Liver (tissue), 3 donors: ENCODE results near the gene OR2K2.

Experiments
- FOXA1 ChIP-seq: IDR thresholded peaks from 2 replicates; pipeline ENCODE4 v1.6.1; 2016; ENCODE audit warnings: antibody characterized with exemption
- JUND ChIP-seq, 2 donors: IDR thresholded peaks; 2 replicates each; pipeline ENCODE4 v1.6.1; 2016; ENCODE audit warnings: antibody characterized with exemption in 2 of 2
- RAD21 ChIP-seq, 2 donors: IDR thresholded peaks; 2 replicates each; pipeline ENCODE4 v1.6.1; 2016; ENCODE audit warnings: antibody characterized with exemption in 2 of 2, mild to moderate bottlenecking in 2 of 2
- SP1 ChIP-seq: IDR thresholded peaks from 2 replicates; pipeline ENCODE4 v1.6.1; 2018; ENCODE audit warnings: antibody characterized with exemption, mild to moderate bottlenecking
- TAF1 ChIP-seq: conservative IDR thresholded peaks from 2 replicates; pipeline ENCODE4 v1.6.1; 2016; ENCODE audit warnings: antibody characterized with exemption, mild to moderate bottlenecking
- YY1 ChIP-seq: IDR thresholded peaks from 2 replicates; pipeline ENCODE4 v1.6.1; 2016; ENCODE audit warnings: antibody characterized with exemption, mild to moderate bottlenecking
- TF ChIP-seq, protein P1 (sequence below): fragments of 150-350 bp; IDR thresholded peaks from 2 replicates; pipeline ENCODE4 v1.5.1; 2017; ENCODE audit warnings: improper control_type of control experiment, low read depth, low read length; ENCODE audit not compliant: missing input control
- TF ChIP-seq, protein P2 (sequence below): IDR thresholded peaks from 2 replicates; pipeline ENCODE4 v1.6.1; 2016; ENCODE audit warnings: antibody characterized with exemption
- TF ChIP-seq, protein P3 (sequence below): IDR thresholded peaks from 2 replicates; pipeline ENCODE4 v1.6.1; 2016; ENCODE audit warnings: antibody characterized with exemption
- TF ChIP-seq, protein P4 (sequence below): IDR thresholded peaks from 2 replicates; pipeline ENCODE4 v1.6.1; 2016; ENCODE audit warnings: antibody characterized with exemption, mild to moderate bottlenecking
- TF ChIP-seq, protein P5 (sequence below): IDR thresholded peaks from 2 replicates; pipeline ENCODE4 v1.6.1; 2016; ENCODE audit warnings: antibody characterized with exemption
- donor health status: healthy.
- donor health status: healthy.

DNA sequence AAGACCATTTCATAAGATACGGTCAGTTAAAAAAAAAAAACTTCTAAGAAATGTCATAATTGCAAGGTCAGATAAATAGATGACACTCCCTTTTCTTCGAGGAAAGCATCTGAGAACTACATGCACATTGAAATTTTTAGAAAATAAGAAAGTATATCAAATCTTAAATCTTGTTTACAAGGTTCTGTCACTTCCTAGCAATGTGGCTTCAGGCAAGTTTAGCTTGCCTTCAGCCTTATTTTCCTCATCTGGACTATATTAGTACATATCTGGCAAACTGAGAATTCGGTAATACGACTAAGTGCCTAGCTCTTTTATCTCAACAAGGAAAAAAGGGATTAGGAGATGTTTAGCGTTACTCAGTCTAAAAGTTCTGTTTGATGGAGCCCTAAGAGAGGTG, 32.5 kb upstream of the OR2K2 start:
- TF ChIP-seq, protein P1, sequence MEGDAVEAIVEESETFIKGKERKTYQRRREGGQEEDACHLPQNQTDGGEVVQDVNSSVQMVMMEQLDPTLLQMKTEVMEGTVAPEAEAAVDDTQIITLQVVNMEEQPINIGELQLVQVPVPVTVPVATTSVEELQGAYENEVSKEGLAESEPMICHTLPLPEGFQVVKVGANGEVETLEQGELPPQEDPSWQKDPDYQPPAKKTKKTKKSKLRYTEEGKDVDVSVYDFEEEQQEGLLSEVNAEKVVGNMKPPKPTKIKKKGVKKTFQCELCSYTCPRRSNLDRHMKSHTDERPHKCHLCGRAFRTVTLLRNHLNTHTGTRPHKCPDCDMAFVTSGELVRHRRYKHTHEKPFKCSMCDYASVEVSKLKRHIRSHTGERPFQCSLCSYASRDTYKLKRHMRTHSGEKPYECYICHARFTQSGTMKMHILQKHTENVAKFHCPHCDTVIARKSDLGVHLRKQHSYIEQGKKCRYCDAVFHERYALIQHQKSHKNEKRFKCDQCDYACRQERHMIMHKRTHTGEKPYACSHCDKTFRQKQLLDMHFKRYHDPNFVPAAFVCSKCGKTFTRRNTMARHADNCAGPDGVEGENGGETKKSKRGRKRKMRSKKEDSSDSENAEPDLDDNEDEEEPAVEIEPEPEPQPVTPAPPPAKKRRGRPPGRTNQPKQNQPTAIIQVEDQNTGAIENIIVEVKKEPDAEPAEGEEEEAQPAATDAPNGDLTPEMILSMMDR: no peak
- TF ChIP-seq TAF1 (no peak), RAD21 (IDR thresholded peaks at IDR 0.05) (no peak), YY1 (no peak), JUND (IDR thresholded peaks at IDR 0.05) (no peak), SP1 (no peak), FOXA1 (no peak)
- TF ChIP-seq, protein P2, sequence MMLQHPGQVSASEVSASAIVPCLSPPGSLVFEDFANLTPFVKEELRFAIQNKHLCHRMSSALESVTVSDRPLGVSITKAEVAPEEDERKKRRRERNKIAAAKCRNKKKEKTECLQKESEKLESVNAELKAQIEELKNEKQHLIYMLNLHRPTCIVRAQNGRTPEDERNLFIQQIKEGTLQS: no peak
- TF ChIP-seq, protein P3, sequence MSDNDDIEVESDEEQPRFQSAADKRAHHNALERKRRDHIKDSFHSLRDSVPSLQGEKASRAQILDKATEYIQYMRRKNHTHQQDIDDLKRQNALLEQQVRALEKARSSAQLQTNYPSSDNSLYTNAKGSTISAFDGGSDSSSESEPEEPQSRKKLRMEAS: no peak
- TF ChIP-seq, protein P4, sequence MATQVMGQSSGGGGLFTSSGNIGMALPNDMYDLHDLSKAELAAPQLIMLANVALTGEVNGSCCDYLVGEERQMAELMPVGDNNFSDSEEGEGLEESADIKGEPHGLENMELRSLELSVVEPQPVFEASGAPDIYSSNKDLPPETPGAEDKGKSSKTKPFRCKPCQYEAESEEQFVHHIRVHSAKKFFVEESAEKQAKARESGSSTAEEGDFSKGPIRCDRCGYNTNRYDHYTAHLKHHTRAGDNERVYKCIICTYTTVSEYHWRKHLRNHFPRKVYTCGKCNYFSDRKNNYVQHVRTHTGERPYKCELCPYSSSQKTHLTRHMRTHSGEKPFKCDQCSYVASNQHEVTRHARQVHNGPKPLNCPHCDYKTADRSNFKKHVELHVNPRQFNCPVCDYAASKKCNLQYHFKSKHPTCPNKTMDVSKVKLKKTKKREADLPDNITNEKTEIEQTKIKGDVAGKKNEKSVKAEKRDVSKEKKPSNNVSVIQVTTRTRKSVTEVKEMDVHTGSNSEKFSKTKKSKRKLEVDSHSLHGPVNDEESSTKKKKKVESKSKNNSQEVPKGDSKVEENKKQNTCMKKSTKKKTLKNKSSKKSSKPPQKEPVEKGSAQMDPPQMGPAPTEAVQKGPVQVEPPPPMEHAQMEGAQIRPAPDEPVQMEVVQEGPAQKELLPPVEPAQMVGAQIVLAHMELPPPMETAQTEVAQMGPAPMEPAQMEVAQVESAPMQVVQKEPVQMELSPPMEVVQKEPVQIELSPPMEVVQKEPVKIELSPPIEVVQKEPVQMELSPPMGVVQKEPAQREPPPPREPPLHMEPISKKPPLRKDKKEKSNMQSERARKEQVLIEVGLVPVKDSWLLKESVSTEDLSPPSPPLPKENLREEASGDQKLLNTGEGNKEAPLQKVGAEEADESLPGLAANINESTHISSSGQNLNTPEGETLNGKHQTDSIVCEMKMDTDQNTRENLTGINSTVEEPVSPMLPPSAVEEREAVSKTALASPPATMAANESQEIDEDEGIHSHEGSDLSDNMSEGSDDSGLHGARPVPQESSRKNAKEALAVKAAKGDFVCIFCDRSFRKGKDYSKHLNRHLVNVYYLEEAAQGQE: no peak
- TF ChIP-seq, protein P5, sequence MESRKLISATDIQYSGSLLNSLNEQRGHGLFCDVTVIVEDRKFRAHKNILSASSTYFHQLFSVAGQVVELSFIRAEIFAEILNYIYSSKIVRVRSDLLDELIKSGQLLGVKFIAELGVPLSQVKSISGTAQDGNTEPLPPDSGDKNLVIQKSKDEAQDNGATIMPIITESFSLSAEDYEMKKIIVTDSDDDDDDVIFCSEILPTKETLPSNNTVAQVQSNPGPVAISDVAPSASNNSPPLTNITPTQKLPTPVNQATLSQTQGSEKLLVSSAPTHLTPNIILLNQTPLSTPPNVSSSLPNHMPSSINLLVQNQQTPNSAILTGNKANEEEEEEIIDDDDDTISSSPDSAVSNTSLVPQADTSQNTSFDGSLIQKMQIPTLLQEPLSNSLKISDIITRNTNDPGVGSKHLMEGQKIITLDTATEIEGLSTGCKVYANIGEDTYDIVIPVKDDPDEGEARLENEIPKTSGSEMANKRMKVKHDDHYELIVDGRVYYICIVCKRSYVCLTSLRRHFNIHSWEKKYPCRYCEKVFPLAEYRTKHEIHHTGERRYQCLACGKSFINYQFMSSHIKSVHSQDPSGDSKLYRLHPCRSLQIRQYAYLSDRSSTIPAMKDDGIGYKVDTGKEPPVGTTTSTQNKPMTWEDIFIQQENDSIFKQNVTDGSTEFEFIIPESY: no peak
